ENCODE data around the gene LRWD1. TPM values are rescaled to one million over a fixed set of nuclear protein-coding genes. Genes with fewer than 3 reads are reported as not detected.
"Not testable (repeated sequence)": the region's sequence is repeated elsewhere in the genome, so short reads cannot be mapped to it uniquely, and the experiment has no call there.

The LRWD1 gene
- total RNA-seq, 6 donors from 2014 or later = 13.2 to 33.8 (median 31.6) TPM

DNA sequence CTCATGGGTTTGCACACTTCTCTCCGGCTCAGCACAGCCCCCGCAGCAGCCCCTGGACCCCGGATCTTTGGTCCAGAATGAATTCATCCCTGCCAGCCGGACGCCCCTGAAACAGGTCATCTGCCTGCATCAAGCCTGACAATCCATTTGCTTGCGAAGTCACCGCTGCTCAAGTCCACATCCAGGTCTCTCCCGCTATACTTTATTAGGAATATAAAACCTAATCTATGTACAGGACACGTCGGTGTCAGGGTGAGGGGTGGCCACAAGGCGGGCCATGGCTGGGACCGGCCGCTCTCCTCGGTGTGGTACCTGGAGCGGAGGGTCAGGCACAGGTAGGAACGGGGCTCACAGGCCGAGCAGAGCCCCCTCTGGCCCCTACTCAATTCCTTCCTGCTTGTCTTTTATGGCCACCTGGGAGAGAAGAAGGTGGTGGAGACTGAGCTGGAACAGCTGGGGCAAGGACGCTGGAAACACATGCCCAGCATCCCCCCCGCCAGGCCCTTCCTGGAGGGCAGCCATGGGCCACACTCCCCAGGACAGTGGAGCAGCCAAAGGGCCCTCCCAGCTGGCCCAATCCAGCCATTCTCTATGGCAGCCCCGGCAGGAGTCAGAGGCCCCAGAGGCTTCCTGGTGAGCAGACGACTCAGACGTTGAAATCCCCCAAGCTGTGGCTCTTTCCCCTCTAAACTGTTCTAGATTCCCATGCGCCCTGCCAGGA is 8.6 kb downstream of the LRWD1 start:
- Histone ChIP-seq H3K4me3 (no peak overlapping the region), H3K36me3 (peaks cover 13 to 51% (median 32%) of the 10 kb centered on the region in 4 donors), H3K4me1 (peaks cover 0 to 5% (median 0%) of the 10 kb centered on the region in 4 donors), H3K27ac (no peak overlapping the region), H3K27me3 (no peaks in the 10 kb centered on the region), H3K9me3 (no peaks in the 10 kb centered on the region)
- 84 to 87% methylated on average over 18 to 23 of the region's 23 CpGs for WGBS, 2 donors
- TF ChIP-seq POLR2AphosphoS5 (IDR thresholded peaks at IDR 0.05) = no peak
- TF ChIP-seq, protein P1, sequence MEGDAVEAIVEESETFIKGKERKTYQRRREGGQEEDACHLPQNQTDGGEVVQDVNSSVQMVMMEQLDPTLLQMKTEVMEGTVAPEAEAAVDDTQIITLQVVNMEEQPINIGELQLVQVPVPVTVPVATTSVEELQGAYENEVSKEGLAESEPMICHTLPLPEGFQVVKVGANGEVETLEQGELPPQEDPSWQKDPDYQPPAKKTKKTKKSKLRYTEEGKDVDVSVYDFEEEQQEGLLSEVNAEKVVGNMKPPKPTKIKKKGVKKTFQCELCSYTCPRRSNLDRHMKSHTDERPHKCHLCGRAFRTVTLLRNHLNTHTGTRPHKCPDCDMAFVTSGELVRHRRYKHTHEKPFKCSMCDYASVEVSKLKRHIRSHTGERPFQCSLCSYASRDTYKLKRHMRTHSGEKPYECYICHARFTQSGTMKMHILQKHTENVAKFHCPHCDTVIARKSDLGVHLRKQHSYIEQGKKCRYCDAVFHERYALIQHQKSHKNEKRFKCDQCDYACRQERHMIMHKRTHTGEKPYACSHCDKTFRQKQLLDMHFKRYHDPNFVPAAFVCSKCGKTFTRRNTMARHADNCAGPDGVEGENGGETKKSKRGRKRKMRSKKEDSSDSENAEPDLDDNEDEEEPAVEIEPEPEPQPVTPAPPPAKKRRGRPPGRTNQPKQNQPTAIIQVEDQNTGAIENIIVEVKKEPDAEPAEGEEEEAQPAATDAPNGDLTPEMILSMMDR (IDR thresholded peaks at IDR 0.05) = no peak
- no peak for TF ChIP-seq POLR2A (IDR thresholded peaks at IDR 0.05)
- no peak for TF ChIP-seq EP300 (IDR thresholded peaks at IDR 0.05)
- DNase-seq = peak in 1 of 2 donors; percentile 56
- no peak for ATAC-seq (ENCODE audit: low FRiP score in 2 of 2)

DNA sequence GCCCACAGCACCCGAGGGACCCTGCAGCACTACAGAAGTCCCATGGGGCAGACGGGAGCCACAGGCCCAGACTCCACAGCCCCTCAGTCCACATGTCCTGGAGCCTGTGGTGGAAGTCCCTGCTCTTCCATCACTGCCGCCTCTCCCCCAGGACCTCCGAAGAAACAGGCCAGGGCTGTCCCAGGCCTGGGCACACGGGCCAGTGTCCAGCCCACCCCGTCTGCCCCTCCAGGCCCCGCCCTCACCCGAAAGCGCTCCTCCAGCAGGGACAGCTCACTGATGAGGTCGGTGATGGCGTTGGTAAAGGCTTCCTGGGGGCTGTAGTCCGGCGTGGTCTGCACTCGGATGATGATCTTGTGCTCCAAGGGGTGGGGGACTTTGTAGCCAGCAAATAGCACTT is 9.3 kb downstream of the LRWD1 start:
- ATAC-seq (ENCODE audit: low FRiP score in 2 of 2); H3K4me3 ChIP-seq; H3K27me3 ChIP-seq; H3K27ac ChIP-seq; H3K4me1 ChIP-seq; H3K9me3 ChIP-seq: not testable (repeated sequence)
- peak in 1 of 2 donors; percentile 38 for DNase-seq
- WGBS, 2 donors = 86% methylated on average over 11 of the region's 14 CpGs; no CpG with 5 or more reads in 1 of the 2 donors
- H3K36me3 ChIP-seq = peaks cover 13 to 46% (median 28%) of the 10 kb centered on the region in 4 donors

DNA sequence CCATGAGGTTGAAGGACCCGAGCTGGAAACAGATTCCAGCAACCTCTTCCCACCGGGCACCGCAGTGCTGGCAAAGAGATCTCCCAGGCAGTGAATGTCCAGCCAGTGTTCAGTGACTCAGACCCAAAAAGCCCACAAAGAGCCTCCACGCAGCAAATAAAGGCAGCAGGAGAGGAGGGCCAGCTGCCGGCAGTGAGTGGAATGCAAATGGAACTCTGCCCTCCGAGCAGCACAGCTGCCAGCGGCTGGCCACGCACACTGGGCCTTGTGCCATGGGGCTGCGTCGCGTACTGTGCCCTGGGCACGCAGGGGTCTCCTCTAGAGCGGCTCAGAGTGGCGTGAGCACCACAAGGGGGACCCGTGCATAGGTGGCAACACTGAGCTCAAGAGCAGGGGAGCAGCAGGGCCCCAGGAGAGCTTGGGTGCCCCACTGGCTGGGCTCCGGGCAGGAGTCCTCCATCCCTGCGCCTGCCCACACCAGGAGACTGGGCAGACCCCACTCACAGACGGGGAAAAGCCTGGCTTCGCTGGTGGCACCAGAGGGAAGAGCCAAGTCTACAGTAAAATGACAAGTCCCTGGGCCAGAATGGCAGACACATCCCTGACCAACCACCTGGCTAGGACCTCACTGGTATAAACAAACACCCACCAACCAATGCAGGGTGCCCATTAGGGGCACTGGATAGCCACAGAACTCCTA is 10.1 kb downstream of the LRWD1 start:
- not testable (repeated sequence) for H3K4me3 ChIP-seq; H3K4me1 ChIP-seq; H3K27me3 ChIP-seq; H3K27ac ChIP-seq; H3K9me3 ChIP-seq; ATAC-seq (ENCODE audit: low FRiP score in 2 of 2)
- H3K36me3 ChIP-seq = peaks cover 13 to 39% (median 25%) of the 10 kb centered on the region in 4 donors
- DNase-seq = peak; percentile 19 to 81
- 80 to 87% methylated on average over 2 to 10 of the region's 19 CpGs for WGBS, 2 donors

DNA sequence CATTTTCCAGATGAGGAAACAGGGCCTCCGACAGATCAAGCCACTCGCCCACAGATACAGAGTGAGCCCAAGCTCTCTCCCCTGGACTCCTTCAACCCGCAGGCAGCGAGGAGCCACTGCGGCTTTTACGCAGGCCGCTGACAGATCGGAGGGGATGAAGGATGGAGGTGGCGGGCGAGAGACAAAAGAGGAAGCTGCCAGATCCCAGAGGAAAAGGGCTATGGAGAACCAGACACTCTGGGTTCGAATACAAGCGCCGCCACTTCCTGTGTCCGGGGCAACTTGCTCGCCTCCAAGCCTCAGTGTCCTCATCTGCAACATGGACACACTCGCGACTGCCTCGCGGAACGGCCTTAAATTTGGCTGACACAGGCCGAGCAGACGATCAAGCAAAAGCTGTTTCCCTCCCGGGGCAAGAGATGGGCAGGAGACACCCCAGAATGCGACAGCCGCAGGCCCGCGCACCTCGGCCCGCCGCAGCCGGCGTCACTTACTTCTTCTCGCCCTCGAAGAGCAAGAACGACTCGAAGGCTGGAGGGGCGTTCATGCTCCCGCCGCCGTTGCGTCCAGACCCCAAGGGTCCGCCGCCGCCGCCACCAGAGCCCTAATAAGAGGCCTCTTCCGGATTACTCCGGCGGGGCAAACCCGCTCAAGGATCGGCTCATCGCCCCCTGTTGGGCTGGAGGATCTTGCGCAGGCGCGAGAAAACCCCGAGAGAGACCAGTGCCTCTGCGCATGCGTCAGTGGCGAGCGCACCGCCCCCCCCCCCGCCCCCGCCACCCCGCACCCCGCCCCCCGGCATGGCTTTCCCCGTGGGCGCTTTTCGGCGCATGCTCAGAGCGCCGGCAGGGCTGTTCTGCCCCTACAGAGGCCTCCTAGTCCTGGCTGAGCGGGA is 13.8 kb downstream of the LRWD1 start, which contains the start of gene POLR2J:
POLR2J (minus strand) TSS at position 609 of the 895 bp plus-strand sequence; CDS start at position 547, 62 bp downstream.
- Histone ChIP-seq H3K36me3 (peaks cover 0 to 12% (median 2%) of the 10 kb centered on the region in 4 donors), H3K27ac (peak within 1 kb of the TSS in 2 of 4 donors; percentile 54 to 84), H3K4me3 (peak within 1 kb of the TSS in 3 of 4 donors; percentile 49 to 60 (median 52))
- H3K27me3 ChIP-seq, H3K4me1 ChIP-seq, H3K9me3 ChIP-seq: not testable (repeated sequence)
- DNase-seq = peak; percentile 88 to 94
- 0% methylated on average over 13 of the region's 72 CpGs; no CpG with 5 or more reads in 1 of the 2 donors for WGBS, 2 donors
- TF ChIP-seq POLR2AphosphoS5 (IDR thresholded peaks at IDR 0.05) = peak in 1 of 2 donors; percentile 59
- peak in 1 of 4 donors; percentile 25 for TF ChIP-seq POLR2A (IDR thresholded peaks at IDR 0.05)
- TF ChIP-seq, protein P1 (IDR thresholded peaks at IDR 0.05) = peak in 5 of 6 experiments; percentile 50 to 78 (median 60)
- ATAC-seq (ENCODE audit: low FRiP score in 2 of 2) = peak; percentile 95 to 96

DNA sequence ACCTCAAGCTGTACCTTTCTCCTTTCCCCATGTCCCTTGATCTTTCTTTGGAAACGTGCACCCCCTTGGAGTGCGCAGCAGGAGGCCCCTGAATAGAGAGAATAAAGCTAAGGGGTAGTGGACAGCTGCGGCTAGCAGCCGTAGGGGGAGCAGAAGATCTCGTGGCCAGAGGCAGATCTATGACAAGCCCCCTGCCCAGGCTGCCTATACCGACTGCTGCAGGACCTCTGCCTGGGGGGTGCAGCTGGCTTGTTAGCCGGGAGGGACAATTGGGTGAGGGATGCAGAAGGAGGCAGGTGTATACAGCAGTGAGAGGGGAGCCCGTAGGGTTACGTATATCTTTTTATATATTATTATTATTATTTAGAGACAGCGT is 14.4 kb downstream of the LRWD1 start:
- not testable (repeated sequence) for H3K4me1 ChIP-seq, H3K36me3 ChIP-seq, H3K27me3 ChIP-seq, DNase-seq, H3K4me3 ChIP-seq, H3K27ac ChIP-seq, H3K9me3 ChIP-seq
- no CpG with 5 or more reads among the region's 10 CpGs for WGBS, 2 donors
- peak in 1 of 2 donors; percentile 6 for ATAC-seq (ENCODE audit: low FRiP score in 2 of 2)
